HEK293T (cell line): ENCODE data around the gene TMOD1.

Experiments used
- BHLHE40 ChIP-seq: fragments of 450-650 bp; IDR thresholded peaks from 2 replicates; pipeline ENCODE4 v1.6.1; 2016; ENCODE audit warnings: mild to moderate bottlenecking, moderate library complexity, borderline replicate concordance
- CTBP1 ChIP-seq: fragments of 450-650 bp; IDR thresholded peaks from 2 replicates; pipeline ENCODE4 v1.6.1; 2016; ENCODE audit warnings: borderline replicate concordance
- FOXA1 ChIP-seq: fragments of 450-650 bp; IDR thresholded peaks from 2 replicates; pipeline ENCODE4 v1.6.1; 2016; ENCODE audit warnings: mild to moderate bottlenecking
- FOXM1 ChIP-seq: fragments of 450-650 bp; IDR thresholded peaks from 2 replicates; pipeline ENCODE4 v1.6.1; 2017; ENCODE audit warnings: mild to moderate bottlenecking, borderline replicate concordance
- L3MBTL2 ChIP-seq: fragments of 450-650 bp; conservative IDR thresholded peaks from 2 replicates; pipeline ENCODE4 v1.6.1; 2016; ENCODE audit warnings: mild to moderate bottlenecking
- SP1 ChIP-seq: fragments of 450-650 bp; IDR thresholded peaks from 2 replicates; pipeline ENCODE4 v1.6.1; 2017
- SUZ12 ChIP-seq: fragments of 450-650 bp; IDR thresholded peaks from 2 replicates; pipeline ENCODE4 v1.6.1; 2016; ENCODE audit warnings: mild to moderate bottlenecking

DNA sequence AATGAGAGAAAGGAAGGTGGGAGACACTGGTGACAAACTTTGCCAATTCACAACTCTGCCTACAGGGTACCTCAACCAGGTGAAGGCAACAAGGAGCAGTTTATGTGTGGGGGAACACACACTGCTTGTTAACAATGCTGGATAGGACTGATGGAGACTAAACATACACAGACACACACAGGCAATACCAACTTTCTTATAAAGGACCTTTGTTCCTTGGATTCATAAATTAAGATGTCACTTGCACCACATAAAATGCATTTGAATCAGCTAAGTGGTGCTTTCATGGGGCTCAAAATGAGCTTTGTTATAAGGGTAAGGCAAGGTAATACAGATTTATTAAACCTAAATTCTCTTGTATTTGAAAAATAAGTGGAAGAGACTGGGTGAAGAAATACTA, 127.7 kb downstream of the TMOD1 start:
- TF ChIP-seq L3MBTL2 (no peak), SUZ12 (no peak), BHLHE40 (no peak), CTBP1 (no peak), FOXM1 (no peak), SP1 (no peak), FOXA1 (no peak)
